T-helper 9 cell (primary cell): ENCODE results near the gene CENPF.
"Not testable (repeated sequence)": the region's sequence is repeated elsewhere in the genome, so short reads cannot be mapped to it uniquely, and the experiment has no call there.

Source experiments
- DNase-seq: peaks from one replicate; pipeline ENCODE4 v3.0.0-alpha.2; 2020

CENPF gene

GRCh38 chr1:214664651-214665433 lies 61.8 kb downstream of the CENPF start:
- no peak for DNase-seq

- DNase-seq: no peak
Observed at GRCh38 chr1:214665606-214666110, 62.7 kb downstream of the CENPF start.

GRCh38 chr1:214666674-214667073 lies 63.7 kb downstream of the CENPF start:
- no peak for DNase-seq

DNA sequence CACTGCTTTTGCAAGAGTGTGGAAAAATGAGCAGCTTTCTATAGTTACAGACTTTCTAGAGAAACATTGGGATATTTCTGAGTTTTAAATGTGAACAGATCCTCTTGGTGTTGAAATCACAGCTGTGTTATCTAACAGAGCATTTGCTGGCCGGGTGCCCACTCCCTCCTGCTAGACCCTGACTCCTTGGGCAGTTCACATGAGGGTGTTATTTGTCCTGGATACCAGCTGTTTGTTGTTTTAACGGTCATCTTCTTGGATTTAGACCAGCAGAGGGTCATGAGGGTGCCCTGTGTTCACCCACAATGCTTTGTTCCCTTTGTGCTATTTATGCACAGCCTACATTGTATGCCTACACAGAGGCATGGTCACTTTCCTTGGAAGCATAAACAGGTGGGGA lies 67.1 kb downstream of the CENPF start:
- no peak for DNase-seq

- not testable (repeated sequence) for DNase-seq
Observed at GRCh38 chr1:214673029-214673428, 70.0 kb downstream of the CENPF start.

- DNase-seq: no peak
Observed at GRCh38 chr1:214673576-214673975, 70.6 kb downstream of the CENPF start.

GRCh38 chr1:214675524-214675923 lies 72.5 kb downstream of the CENPF start:
- not testable (repeated sequence) for DNase-seq

GRCh38 chr1:214676747-214677146 lies 73.8 kb downstream of the CENPF start:
- no peak for DNase-seq

- no peak for DNase-seq
Observed at GRCh38 chr1:214677945-214678344, 75.0 kb downstream of the CENPF start.

- no peak for DNase-seq
Observed at GRCh38 chr1:214678386-214678785, 75.4 kb downstream of the CENPF start.

GRCh38 chr1:214683621-214684020 lies 80.6 kb downstream of the CENPF start:
- DNase-seq: no peak

- no peak for DNase-seq
Observed at GRCh38 chr1:214685906-214686305, 82.9 kb downstream of the CENPF start.

- no peak for DNase-seq
Observed at GRCh38 chr1:214686497-214686896, 83.5 kb downstream of the CENPF start.

- DNase-seq: no peak
Observed at GRCh38 chr1:214688891-214689290, 85.9 kb downstream of the CENPF start.

DNA sequence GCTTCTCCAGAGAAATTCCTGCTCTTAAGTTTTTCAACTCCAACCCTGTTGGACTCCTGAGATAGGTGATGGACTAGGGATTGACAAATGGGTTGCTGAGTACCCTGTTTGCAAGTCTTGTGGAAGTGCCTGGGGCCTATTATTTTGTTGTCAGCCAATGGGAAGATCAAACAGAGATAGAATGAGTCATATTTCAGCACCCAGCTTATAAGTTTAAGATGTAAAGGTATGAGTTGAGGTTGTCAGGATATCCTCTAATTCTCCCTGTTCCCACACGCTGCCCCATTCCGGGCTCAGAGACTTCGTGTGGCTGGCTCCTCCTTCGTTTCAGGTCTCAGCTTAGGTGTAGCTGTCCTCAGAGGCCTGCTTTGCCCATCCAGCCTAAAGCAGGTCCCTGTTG lies 91.8 kb downstream of the CENPF start:
- DNase-seq: no peak

DNA sequence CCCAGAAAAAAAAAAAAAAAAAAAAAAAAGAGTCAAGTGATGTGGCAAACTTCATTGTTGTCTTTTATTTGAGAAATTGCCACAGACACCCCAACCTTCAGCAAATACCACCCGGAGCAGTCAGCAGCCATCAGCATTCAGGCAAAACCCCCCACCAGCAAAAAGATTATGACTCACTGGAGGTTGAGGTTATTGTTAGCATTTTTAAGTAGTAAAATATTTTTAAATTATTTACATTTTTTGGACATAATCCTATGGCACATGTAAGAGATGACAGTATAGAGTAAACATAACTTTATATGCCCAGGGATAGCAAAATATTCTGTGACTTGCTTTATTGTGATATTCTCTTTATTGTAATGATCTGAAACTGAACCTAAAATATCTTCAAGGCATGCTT lies 95.6 kb downstream of the CENPF start:
- no peak for DNase-seq

DNA sequence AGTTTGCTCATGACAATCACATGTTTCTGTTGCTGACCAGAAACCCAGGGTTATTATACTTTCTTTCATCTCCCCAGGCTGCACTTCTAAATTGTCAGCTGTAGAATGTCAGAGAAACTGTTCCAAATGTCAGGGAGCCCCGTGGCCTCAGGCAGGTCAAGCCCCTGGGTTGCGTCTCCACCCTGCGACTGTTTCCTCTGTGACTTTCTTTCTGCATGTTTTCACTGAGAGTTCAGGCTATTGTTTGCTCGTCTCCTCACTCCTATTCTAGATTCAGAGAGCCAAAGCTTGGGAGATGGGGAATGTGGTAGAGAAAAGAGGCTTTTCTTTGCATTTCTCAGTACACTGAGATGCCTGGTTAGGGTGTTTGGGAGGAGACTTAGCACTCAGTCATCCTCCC lies 97.4 kb downstream of the CENPF start:
- DNase-seq: no peak

- DNase-seq: no peak
Observed at GRCh38 chr1:214702556-214702955, 99.6 kb downstream of the CENPF start.

- DNase-seq: no peak
Observed at GRCh38 chr1:214707306-214708087, 104.5 kb downstream of the CENPF start.

GRCh38 chr1:214708321-214708955 lies 105.4 kb downstream of the CENPF start:
- DNase-seq: no peak

DNA sequence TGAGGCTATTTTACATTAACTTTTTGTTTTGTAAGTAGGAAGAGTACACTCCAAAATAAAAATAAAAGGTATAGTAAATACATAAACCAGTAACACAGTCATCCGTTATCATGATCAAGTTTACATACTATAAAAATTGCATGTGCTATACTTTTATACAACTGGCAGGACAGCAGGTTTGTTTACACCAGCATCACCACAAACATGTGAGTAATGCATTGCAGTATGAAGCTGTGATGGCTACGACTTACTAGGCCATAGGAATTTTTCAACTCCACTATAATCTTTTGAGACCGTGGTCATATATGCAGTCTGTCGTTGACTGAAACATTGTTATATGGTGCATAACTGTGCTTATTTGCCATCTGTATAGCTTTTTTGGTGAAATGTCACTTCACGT lies 106.2 kb downstream of the CENPF start:
- DNase-seq: no peak

DNA sequence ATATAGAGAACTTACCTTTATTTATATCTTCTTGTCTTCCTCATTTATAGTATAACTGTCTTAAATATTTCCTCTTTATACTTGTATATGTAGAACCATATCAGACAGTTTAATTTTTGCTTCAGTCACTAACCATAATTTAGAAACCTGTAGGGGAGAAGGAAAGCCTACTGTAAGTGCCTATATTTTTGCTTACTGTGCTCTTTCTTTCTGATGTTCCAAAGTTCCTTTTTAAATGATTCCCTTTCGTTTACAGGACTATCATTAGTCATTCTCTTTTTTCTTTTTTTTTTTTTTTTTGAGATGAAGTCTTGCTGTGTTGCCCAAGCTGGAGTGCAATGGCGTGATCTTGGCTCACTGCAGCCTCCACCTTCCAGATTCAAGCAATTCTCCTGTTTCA lies 109.7 kb downstream of the CENPF start:
- no peak for DNase-seq
